ENCODE data around the gene NELFA. TPM values are rescaled to one million over a fixed set of nuclear protein-coding genes. Genes with fewer than 3 reads are reported as not detected.

Gene NELFA
- total and polyA plus RNA-seq, 10 of the 15 experiments (the other 5 are each of a cell fraction or from before 2014, with no cell fraction given), result 0.39 to 38.6 (median 16.7) TPM

GRCh38 chr4:1986578-1987210, 22.1 kb downstream of the NELFA start:
- Histone ChIP-seq H3K79me2 (ENCODE audit: control insufficient read depth, insufficient read depth, low read length) (no peaks in the 10 kb centered on the region; the same call in 1 of the 2 replicates), H3K9me3 (replicated peaks; ENCODE audit: control insufficient read depth, insufficient read depth, low read length) (no peaks in the 10 kb centered on the region), H3K27ac (ENCODE audit: control insufficient read depth, insufficient read depth) (no peak overlapping the region), H4K20me1 (ENCODE audit: control insufficient read depth, insufficient read depth) (no peaks in the 10 kb centered on the region), H2AFZ (ENCODE audit: control insufficient read depth, low read depth, low read length) (no peak overlapping the region), H3K9ac (ENCODE audit: control insufficient read depth, insufficient read depth, low read length) (no peak overlapping the region), H3K27me3 (replicated peaks in 1 of 2; ENCODE audit: control insufficient read depth in 2 of 2, insufficient read depth in 2 of 2, low read length in 1 of 2) (no peaks in the 10 kb centered on the region), H3K4me1 (ENCODE audit: control insufficient read depth, insufficient read depth, low read length) (no peaks in the 10 kb centered on the region), H3K4me3 (no peak overlapping the region), H3K36me3 (ENCODE audit: control insufficient read depth in 2 of 2, insufficient read depth in 2 of 2, low read length in 1 of 2) (peaks cover 19 to 60% of the 10 kb centered on the region in 2 experiments; a peak in 3 of 4 replicates), H3K4me2 (ENCODE audit: control insufficient read depth, insufficient read depth) (no peak overlapping the region)
- SMC1A ChIA-PET (ENCODE audit: uncharacterized antibody, unreplicated experiment), result no interaction called here
- TF ChIP-seq MYB (IDR thresholded peaks at IDR 0.05; ENCODE audit: borderline replicate concordance, low read depth, low read length) (no peak), BHLHE40 (IDR thresholded peaks at IDR 0.05; ENCODE audit: borderline replicate concordance in 1 of 2, low read depth in 2 of 2, low read length in 1 of 2) (no peak)
- POLR2A ChIA-PET, result no interaction called here
- in situ Hi-C loops (cut with MboI), result no loop called here
- intact Hi-C loops (cut with micrococcal nuclease; ENCODE audit: unreplicated experiment), result no loop called here
- no TSS peak for BruUV-seq (replicated peaks)
- CTCF ChIA-PET, result interaction anchor here (0.7 kb wide), 1 partner anchor 1187 kb away, joined by 3 read pairs; no protein-coding TSS in a partner anchor
- 80% methylated on average over 21 of the region's 22 CpGs for WGBS (ENCODE audit: insufficient coverage, insufficient replicate concordance, low lambda C conversion rate, missing lambda C conversion rate)
- no peak for FAIRE-seq
- no peak; the same call in 2 of the 3 replicates for ATAC-seq
- RAD21 ChIA-PET (ENCODE audit: unreplicated experiment), result no interaction called here
- no peak for DNase-seq (ENCODE audit: low read depth, low spot score)

- ATAC-seq (no peak), DNase-seq (ENCODE audit: low read depth, low spot score) (no peak), FAIRE-seq (no peak)
- Histone ChIP-seq H3K4me2 (ENCODE audit: control insufficient read depth, insufficient read depth) (no peak overlapping the region), H3K4me3 (no peak overlapping the region), H3K9me3 (replicated peaks; ENCODE audit: control insufficient read depth, insufficient read depth, low read length) (no peaks in the 10 kb centered on the region), H3K36me3 (ENCODE audit: control insufficient read depth in 2 of 2, insufficient read depth in 2 of 2, low read length in 1 of 2) (peaks cover 19 to 59% of the 10 kb centered on the region in 2 experiments; a peak in 3 of 4 replicates), H3K79me2 (ENCODE audit: control insufficient read depth, insufficient read depth, low read length) (no peaks in the 10 kb centered on the region), H2AFZ (ENCODE audit: control insufficient read depth, low read depth, low read length) (no peak overlapping the region), H4K20me1 (ENCODE audit: control insufficient read depth, insufficient read depth) (no peaks in the 10 kb centered on the region), H3K27me3 (replicated peaks in 1 of 2; ENCODE audit: control insufficient read depth in 2 of 2, insufficient read depth in 2 of 2, low read length in 1 of 2) (no peaks in the 10 kb centered on the region), H3K27ac (ENCODE audit: control insufficient read depth, insufficient read depth) (no peak overlapping the region), H3K9ac (ENCODE audit: control insufficient read depth, insufficient read depth, low read length) (no peak overlapping the region), H3K4me1 (ENCODE audit: control insufficient read depth, insufficient read depth, low read length) (no peaks in the 10 kb centered on the region)
- POLR2A ChIA-PET, result no interaction called here
- RAD21 ChIA-PET (ENCODE audit: unreplicated experiment), result no interaction called here
- no peak for TF ChIP-seq SMARCA5 (IDR thresholded peaks at IDR 0.05)
- no peak for TF ChIP-seq MEF2B (IDR thresholded peaks at IDR 0.05; ENCODE audit: partially characterized antibody, poor library complexity, severe bottlenecking)
- TF ChIP-seq POLR2A (IDR thresholded peaks at IDR 0.05; ENCODE audit: low read depth, low read length), result peak; percentile 8; the same call in 1 of the 2 replicates
- intact Hi-C loops (cut with micrococcal nuclease; ENCODE audit: unreplicated experiment), result no loop called here
- no TSS peak for BruUV-seq (replicated peaks)
- in situ Hi-C loops (cut with MboI), result no loop called here
- WGBS (ENCODE audit: insufficient coverage, insufficient replicate concordance, low lambda C conversion rate, missing lambda C conversion rate), result 95% methylated on average over 43 of the region's 54 CpGs
- SMC1A ChIA-PET (ENCODE audit: uncharacterized antibody, unreplicated experiment), result no interaction called here
- CTCF ChIA-PET, result interaction anchor here (0.7 kb wide), 1 partner anchor 1188 kb away, joined by 3 read pairs; no protein-coding TSS in a partner anchor
Measured at GRCh38 chr4:1985780-1986577, 22.8 kb downstream of the NELFA start.

Measured in GM12878 (cell line).